Fibroblast of the aortic adventitia (primary cell): ENCODE results near the gene WWP2. TPM values are rescaled to one million over a fixed set of nuclear protein-coding genes. Genes with fewer than 3 reads are reported as not detected.
"Not testable (repeated sequence)": the region's sequence is repeated elsewhere in the genome, so short reads cannot be mapped to it uniquely, and the experiment has no call there.

Experiments used
- DNase-seq: peaks from one replicate; pipeline ENCODE4 v3.0.0-alpha.2; 2010; ENCODE audit warnings: low read depth
- H3K4me3 ChIP-seq: 2 replicates; pipeline ENCODE4 v1.5.1; 2011; ENCODE audit warnings: low read depth, mild to moderate bottlenecking, control low read depth, low read length, moderate library complexity
- total RNA-seq: library from RNA; depleted of rRNA; stranded (reverse); fragments of >200 nt; gene quantifications from 2 replicates; pipeline ENCODE4 v1.2.3, GENCODE V29; 2012; ENCODE audit warnings: low replicate concordance
- TF ChIP-seq, protein P1 (sequence below): IDR thresholded peaks from 2 replicates; pipeline ENCODE4 v1.5.1; 2011; ENCODE audit warnings: mild to moderate bottlenecking, low read length, control low read depth, inconsistent platforms; ENCODE audit not compliant: insufficient read depth

The WWP2 gene
- total RNA-seq, 1 donor = 28.7 TPM

DNA sequence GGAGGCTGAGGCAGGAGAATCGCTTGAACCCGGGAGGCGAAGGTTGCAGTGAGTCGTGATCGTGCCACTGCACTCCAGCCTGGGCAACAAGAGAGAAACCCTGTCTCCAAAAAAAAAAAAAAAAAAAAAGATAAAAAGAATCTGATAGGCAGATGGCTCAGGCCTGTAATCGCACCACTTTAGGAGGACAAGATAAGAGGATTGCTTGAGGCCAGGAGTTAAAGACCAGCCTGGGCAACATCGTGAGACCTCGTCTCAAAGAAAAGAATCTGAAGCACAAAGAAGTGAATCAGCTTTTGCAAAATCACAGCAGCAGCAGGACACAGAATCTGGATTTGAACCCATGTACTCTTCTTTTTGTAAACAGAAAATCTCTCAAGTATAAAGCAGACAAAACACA lies 15.0 kb upstream of the WWP2 start:
- DNase-seq = no peak

DNA sequence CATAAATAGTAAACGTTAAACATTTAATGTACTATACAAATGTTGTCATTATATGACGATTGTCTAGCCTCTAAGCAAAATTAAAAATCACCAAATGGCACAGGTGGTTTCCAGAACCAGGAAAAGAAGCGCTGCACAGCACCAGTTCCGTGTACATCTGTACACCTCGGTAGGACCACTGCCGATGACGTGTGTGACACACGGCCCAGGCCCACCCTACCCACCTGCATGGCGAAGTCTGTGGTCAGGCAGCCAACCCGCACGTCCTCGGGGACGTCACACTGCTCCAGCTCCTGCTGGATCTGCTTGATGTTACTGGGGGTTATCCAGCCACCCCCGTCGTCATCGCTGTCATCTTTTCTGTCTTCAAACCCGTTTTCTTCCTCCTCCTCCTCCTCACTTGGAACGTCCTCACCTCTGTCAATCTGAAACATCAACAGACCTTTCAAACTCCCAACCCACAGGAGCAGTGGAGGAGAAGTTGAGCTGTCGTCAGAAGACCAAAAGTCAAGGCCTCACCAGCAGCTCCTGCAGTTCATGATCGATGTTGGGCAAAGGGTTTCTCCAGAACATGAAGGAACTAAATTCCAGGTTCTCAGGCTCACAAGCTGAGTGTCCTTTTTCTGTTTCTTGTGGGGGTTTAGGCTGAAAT lies 13.3 kb upstream of the WWP2 start:
- H3K4me3 ChIP-seq = no peak overlapping the region
- no peak for DNase-seq
- TF ChIP-seq, protein P1, sequence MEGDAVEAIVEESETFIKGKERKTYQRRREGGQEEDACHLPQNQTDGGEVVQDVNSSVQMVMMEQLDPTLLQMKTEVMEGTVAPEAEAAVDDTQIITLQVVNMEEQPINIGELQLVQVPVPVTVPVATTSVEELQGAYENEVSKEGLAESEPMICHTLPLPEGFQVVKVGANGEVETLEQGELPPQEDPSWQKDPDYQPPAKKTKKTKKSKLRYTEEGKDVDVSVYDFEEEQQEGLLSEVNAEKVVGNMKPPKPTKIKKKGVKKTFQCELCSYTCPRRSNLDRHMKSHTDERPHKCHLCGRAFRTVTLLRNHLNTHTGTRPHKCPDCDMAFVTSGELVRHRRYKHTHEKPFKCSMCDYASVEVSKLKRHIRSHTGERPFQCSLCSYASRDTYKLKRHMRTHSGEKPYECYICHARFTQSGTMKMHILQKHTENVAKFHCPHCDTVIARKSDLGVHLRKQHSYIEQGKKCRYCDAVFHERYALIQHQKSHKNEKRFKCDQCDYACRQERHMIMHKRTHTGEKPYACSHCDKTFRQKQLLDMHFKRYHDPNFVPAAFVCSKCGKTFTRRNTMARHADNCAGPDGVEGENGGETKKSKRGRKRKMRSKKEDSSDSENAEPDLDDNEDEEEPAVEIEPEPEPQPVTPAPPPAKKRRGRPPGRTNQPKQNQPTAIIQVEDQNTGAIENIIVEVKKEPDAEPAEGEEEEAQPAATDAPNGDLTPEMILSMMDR = no peak

More for the DNA sequence above, 15.0 kb upstream of the WWP2 start:
- TF ChIP-seq, protein P1 = no peak
- H3K4me3 ChIP-seq = no peak overlapping the region

DNA sequence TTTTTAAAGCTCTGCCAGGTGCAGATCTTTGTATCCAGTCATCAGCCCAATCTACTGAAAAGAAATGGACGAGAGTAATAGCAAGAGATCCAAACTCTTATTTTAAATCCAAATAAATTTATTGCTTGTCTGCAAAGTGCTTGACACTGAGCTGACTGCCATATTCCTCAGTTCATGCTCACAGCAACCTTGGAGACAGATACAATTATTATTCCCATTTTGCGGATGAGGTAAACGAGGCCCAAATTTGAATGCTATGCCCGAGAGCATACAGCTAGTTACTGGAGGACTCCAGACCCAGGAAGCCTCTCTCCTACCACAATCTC lies 8.0 kb upstream of the WWP2 start:
- TF ChIP-seq, protein P1 = no peak
- DNase-seq = no peak
- peak overlapping the region; percentile 98 for H3K4me3 ChIP-seq

DNA sequence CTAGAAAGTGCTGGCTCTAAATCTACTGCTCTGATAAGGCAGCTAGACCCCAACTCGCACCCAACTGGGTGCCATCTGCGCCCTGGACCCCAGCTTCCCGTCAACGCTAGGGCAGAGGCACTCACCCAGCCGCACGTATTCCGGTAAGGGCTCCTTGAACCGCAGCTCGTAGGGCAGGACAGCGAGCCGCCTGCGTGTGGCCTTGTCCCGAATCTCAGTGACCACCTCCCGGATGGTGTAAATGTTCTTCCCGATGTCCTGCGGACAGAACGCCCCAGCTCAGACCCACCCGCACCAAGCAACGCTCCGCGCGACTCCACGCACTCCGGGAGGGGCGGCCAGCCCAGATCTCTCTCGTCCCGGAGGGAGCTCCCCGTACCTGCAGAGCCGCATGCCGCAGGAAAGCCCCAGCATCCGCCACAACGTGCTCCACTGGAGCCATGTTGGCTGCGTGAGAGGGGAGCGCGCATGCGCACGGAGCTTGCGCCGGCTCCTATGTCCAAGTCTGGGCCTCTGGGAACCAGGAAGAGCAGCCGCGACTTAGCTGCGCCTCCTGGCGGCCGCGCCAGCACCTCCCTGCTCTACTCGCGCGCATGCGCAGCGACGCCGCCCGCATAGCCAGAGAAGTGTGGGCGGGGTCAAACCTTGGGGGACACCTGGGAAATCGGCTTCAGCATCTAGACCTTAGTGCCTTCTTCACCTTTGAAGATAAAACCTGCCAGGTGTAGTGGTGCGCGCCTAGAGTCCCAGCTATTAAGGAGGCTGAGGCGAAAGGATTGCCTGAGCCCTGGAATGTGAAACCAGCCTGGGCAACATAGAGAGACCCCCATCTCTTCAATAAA lies 7.4 kb upstream of the WWP2 start, which contains the start of gene NOB1:
NOB1 (minus strand) TSS at position 458 of the 842 bp plus-strand sequence; CDS start at position 442, 16 bp downstream.
- H3K4me3 ChIP-seq = peak within 1 kb of the TSS; percentile 98
- DNase-seq = peak; percentile 97
- TF ChIP-seq, protein P1 = peak; percentile 98

DNA sequence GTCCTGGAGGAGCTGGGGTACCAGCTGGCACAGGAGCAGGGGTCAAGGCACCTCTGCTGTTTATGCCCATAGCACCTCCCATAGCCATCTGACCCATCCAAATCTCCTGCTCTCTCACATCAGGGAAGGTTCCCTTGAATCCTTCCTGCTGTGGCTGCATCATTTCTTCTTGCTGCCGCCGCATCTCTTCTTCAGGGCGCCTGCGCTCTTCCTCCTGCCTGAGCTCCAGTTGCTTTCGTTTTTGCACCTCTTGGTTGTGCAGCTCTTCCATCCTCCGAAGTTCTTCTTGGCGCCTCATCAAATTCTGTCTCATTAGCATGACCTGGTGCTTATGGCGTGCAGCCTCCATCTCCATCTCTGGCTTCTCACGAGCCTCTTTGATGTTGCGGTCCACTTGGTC lies 5.4 kb upstream of the WWP2 start:
- TF ChIP-seq, protein P1 = no peak
- DNase-seq = no peak
- no peak overlapping the region for H3K4me3 ChIP-seq

DNA sequence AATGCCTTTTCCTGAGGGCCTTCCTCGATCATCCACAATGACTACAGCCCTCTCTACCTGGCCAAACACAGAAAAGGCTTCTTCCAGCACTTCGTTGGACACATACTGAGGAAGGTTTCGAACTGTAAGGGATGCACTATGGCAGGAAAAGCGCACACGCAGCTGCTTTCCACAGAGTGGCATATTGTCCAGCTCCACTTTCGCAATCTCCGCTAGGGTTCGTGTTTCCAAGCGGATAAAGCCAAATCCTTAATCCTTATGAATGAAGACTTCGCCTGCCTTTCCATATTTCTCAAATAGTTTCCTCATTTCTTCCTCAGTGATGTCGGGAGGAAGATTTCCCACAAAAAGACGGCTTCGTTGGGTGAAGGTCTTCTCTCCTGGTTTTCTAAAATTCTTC lies 4.8 kb upstream of the WWP2 start:
- not testable (repeated sequence) for H3K4me3 ChIP-seq, DNase-seq

DNA sequence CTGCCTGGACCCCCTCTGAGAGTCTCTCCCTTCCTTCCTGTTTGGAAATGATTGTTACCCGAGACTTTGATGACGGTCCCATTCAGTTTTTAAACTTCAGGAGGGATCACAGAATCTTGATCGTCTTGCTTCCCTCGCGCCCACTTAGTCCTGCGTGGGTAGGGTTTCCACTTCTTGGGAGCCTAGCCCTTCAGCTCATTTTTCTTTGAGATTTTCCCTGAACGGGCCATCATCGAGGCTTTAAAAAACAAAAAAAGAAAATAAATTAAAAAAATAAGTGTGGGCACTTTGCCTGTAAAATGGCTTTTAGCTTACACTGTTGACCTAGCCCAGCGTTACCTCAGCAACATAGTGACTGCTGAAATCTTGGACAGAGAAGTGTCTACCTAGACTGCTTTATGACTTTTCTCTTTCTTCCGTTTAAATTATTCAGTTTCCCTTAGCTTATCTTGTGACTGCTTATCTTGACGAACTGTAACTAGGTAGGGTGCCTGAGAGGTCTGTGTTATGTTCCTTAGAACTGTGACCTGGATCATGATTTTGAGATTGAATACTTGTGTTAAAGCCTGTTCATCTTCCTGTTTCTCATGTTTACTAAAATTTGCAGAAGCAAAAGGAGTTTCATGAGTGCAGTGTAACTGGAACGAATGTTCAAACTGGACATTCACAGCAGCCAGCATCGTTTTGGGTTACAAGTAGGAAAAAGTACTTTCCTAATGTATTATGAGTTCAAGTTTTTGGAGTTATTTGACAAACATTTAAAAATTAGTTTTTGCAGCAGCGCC lies 874 bp downstream of the WWP2 start:
- H3K4me3 ChIP-seq = peak overlapping the region; percentile 98
- DNase-seq = peak; percentile 49
- TF ChIP-seq, protein P1 = no peak
